Endothelial cell of hepatic sinusoid (primary cell): Measurements from ENCODE around the gene IGFBP7.
"Not testable (repeated sequence)": the region's sequence is repeated elsewhere in the genome, so short reads cannot be mapped to it uniquely, and the experiment has no call there.

Experiments used
- in situ Hi-C: cut with HindIII; loops from 2 replicates; pipeline ENCODE4 v1.10.0; 2017; ENCODE audit warnings: low sequenced_read_pairs

The IGFBP7 gene

GRCh38 chr4:57075367-57075766, 34.8 kb downstream of the IGFBP7 start:
- in situ Hi-C loops = no loop called here

GRCh38 chr4:57074744-57075143, 35.4 kb downstream of the IGFBP7 start:
- in situ Hi-C loops = loop anchor here (5.0 kb wide), 1 partner anchor 37 kb away; no protein-coding TSS in a partner anchor

GRCh38 chr4:57073559-57073958, 36.6 kb downstream of the IGFBP7 start:
- in situ Hi-C loops = loop anchor here (5.0 kb wide), 1 partner anchor 36 kb away; no protein-coding TSS in a partner anchor

DNA sequence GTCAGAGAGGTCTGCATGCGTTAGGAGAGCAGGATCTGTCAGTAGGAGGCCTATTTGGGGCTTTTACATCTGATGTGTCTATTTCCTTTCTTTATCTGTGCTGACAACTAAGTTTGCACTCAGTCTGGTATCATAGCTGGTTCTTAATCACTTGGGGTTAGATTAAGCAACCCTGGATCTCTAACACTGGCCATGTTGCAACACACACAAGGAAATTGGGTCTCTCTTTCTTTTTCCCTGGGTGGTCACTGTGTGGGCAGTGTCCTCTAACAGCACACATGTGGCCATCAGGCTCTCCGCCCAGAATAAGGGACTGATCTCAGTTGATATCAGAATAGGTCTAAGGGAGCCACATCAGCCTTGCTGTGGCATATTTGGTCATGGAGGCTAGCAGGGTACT, 38.9 kb downstream of the IGFBP7 start:
- in situ Hi-C loops = loop anchor here (5.0 kb wide), 1 partner anchor 34 kb away; no protein-coding TSS in a partner anchor

- in situ Hi-C loops = loop anchor here (5.0 kb wide), 1 partner anchor 33 kb away; no protein-coding TSS in a partner anchor
Measured at GRCh38 chr4:57070461-57070860, 39.7 kb downstream of the IGFBP7 start.

- in situ Hi-C loops = no loop called here
Measured at GRCh38 chr4:57068237-57068981, 41.8 kb downstream of the IGFBP7 start.

- in situ Hi-C loops = no loop called here
Measured at GRCh38 chr4:57065730-57066482, 44.3 kb downstream of the IGFBP7 start.

GRCh38 chr4:57064811-57065711, 45.1 kb downstream of the IGFBP7 start:
- in situ Hi-C loops = no loop called here

DNA sequence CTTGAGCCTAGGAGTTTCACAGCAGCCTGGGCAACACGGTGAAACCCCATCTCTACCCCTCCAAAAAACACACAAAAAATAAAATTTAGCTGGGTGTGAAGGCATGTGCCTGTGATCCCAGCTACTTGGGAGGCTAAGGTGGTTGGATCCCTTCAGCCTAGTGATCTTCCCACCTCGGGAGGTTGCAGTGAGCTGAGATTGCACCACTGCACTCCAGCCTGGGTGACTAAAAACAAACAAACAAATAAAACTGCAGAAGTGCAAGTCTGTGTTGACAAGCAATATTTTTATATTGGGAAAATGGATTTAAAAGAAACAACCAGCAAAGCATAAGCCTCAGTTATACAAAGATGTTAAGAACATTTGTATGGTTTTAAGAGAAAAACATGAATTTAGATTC, 46.1 kb downstream of the IGFBP7 start:
- in situ Hi-C loops = no loop called here

DNA sequence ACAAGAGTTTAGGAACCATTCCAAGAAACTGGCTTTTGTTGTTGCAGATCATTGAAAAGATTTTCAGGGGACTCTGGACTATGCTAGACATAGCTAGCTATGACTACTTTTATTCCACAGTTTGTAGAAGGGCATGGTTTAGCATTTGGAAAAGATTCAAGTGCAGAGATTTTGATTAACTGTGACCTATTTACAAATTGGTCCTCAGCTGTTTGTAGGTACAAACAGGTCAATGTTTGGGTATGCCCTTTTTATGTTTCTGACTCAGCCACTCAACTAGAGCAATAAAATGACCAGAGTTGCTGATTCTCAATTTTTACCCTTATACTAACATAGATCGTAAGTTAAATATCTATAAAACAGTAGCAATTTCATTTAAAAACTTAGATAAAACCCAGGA, 46.7 kb downstream of the IGFBP7 start:
- in situ Hi-C loops = no loop called here

- in situ Hi-C loops = no loop called here
Measured at GRCh38 chr4:57061395-57061794, 48.8 kb downstream of the IGFBP7 start.

GRCh38 chr4:57060717-57061067, 49.5 kb downstream of the IGFBP7 start:
- in situ Hi-C loops = not testable (repeated sequence)

DNA sequence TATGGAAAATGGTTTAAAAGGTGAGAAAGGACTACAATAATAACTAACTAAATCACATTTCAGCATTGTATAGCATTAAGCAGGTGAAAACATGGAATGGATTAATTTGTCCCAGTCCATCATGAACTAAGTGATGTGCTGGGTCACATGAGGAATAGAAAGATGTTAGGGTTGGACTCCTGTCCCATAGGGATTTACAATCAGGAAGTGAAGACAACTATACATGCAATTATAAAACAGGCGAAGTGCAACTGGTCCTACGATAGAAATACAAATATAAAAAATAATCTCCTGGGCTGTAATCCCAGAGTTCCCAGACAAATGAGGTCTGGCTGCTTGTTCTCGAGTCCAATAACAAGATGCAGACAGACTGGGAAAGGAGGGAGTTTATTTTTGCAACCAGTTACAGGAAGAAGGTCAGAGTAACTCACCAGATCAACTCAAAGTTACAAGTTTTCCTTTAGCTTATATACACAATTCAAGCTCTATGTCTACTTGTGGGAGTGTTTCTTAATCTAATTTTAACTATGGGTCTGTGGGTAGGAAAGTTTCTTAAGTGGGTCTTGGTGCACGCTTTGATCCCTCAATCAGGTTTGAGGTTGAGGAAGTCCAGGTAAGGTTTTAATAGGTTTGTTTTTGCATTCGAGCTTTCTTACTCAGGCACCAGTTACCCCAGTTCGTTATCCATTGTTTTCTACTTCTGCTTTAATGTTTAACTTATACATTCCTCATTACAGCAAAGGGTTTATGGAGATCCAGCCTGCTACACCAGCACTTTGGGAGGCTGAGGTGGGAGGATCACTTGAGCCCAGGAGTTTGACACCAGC, 50.1 kb downstream of the IGFBP7 start:
- in situ Hi-C loops = no loop called here

DNA sequence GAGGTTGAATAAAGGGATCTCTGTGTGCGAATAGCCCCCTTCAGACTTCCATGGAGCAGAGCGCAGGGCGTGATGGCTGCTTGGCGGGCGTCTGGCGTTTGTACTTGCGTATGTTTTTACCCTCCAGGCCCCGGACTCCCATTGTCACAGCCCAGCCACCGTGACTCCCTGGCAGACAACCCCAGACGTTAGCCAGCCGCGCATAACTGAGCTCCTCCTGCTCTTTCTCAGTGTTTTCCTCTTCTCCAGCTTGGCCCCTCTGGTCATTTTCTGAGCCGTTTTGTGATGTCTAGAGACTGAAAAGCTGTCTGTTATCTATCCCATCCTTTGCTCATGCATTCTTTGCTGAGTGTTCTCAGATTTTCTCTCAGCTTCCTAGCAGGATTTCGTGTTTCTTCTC, 54.3 kb downstream of the IGFBP7 start:
- in situ Hi-C loops = no loop called here

DNA sequence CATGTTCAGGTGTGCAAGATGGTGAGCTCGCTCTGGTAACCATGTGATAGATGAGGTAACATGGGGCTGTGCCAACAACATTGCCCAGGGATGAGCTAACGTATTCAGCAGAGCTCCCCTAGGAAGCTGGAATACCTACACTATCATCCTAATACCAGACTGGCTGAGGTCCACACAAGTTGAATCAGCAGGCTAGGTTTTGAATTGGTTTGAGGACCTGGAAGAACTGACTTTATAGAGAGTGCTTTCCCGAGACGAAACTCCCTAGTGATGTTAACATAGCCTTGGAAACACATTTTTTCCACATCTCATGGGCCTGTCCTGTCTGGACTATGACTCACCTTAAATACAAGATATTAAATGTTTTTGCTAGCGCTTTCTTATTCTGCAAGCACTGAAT, 56.7 kb downstream of the IGFBP7 start:
- in situ Hi-C loops = no loop called here

GRCh38 chr4:57051524-57051923, 58.7 kb downstream of the IGFBP7 start:
- in situ Hi-C loops = no loop called here

- in situ Hi-C loops = no loop called here
Measured at GRCh38 chr4:57051095-57051494, 59.1 kb downstream of the IGFBP7 start.

DNA sequence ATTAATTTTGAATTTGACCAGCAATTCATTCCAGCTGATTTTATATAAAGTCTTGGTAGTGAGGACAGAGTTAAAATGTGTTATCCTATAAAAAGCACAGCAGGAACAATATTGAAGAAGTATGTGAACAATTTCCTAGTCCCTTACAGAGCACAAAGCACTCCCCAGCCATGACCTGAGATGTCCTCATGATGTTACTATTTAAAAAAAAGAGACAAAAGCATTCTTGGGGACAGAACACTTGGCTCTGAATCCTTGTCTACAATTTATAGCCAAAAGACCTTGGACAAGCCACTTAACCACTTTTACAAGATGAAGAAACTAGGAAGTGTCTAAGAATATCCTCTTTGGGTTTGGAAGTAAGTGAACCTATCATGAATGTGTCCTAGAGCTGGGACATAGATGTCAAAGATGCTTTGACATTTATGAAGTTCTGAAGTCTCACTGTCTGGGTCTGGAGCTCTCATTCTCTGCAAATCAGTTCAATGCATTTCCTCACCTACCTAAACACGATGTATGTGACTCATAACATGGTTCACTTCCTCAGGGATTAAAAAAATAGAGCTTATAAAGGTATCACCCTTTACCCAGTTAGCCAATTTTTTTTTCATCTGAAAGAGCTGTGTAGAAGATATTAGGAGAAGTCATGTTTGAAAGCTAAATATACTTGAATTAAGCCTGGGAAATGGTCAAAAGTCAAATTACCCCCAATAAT, 61.4 kb downstream of the IGFBP7 start:
- in situ Hi-C loops = no loop called here

- in situ Hi-C loops = not testable (repeated sequence)
Measured at GRCh38 chr4:57047046-57047445, 63.1 kb downstream of the IGFBP7 start.

DNA sequence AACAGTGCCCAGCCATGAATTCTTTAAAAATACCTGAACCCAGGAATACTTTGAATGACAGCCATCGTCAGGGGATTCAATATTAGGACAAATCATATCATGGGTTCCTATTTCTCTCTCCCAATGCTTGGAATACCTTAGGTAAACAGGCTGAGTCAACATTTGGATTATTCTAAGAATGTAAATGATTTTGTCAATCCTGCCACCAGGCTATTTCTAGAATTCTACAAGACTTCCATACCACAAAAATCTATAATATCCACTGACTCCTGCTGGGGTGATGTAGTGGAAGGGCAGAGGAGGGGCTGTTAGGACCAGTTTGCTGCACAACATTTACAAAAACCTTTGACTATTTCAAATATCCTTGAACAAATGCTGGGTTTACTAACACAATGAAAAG, 65.2 kb downstream of the IGFBP7 start:
- in situ Hi-C loops = loop anchor here (5.0 kb wide), 1 partner anchor 77 kb away; no protein-coding TSS in a partner anchor
